ENCODE results near the gene ATP7A. TPM values are rescaled to one million over a fixed set of nuclear protein-coding genes. Genes with fewer than 3 reads are reported as not detected.

Gene ATP7A
- total and polyA plus RNA-seq, 2 donors (not counting 3 experiments of a cell fraction or from before 2014, with no cell fraction given): 3.1 to 8.8 TPM

GRCh38 chrX:78042601-78043000, 132.1 kb downstream of the ATP7A start:
- Histone ChIP-seq H3K27ac (ENCODE audit: insufficient read depth, low read depth, low read length) (no peak overlapping the region), H3K36me3 (ENCODE audit: control insufficient read depth in 2 of 2, extremely low read depth in 1 of 2, insufficient read depth in 2 of 2, low read length in 2 of 2) (no peaks in the 10 kb centered on the region), H2AFZ (ENCODE audit: low read depth, low read length) (no peak overlapping the region), H3K4me1 (ENCODE audit: control insufficient read depth, extremely low read depth, insufficient read depth, low read length) (no peaks in the 10 kb centered on the region), H3K79me2 (ENCODE audit: control insufficient read depth, insufficient read depth, low read length) (no peaks in the 10 kb centered on the region), H3K9me1 (replicated peaks; ENCODE audit: control insufficient read depth, extremely low read depth, insufficient read depth, low read length) (no peaks in the 10 kb centered on the region), H4K20me1 (replicated peaks; ENCODE audit: control insufficient read depth, extremely low read depth, insufficient read depth, low read length) (no peaks in the 10 kb centered on the region), H3K4me2 (ENCODE audit: insufficient read depth, low read length) (no peak overlapping the region), H3K9me3 (replicated peaks; ENCODE audit: control insufficient read depth, insufficient read depth, low read length) (no peaks in the 10 kb centered on the region), H3K9ac (replicated peaks; ENCODE audit: extremely low read depth, insufficient read depth, low read length) (no peak overlapping the region), H3K4me3 (replicated peaks in 1 of 3; ENCODE audit: insufficient read depth in 1 of 3, low read depth in 1 of 3, low read length in 3 of 3) (no peak overlapping the region), H3K27me3 (ENCODE audit: control insufficient read depth in 2 of 2, insufficient read depth in 2 of 2, low read length in 2 of 2) (no peaks in the 10 kb centered on the region)
- no peak for TF ChIP-seq FOS (IDR thresholded peaks at IDR 0.05; ENCODE audit: borderline replicate concordance, insufficient read depth, low read length)
- no peak for TF ChIP-seq JUN (IDR thresholded peaks at IDR 0.05; ENCODE audit: borderline replicate concordance, insufficient read depth, insufficient read length, low read depth)
- no peak for TF ChIP-seq POLR2AphosphoS5 (IDR thresholded peaks at IDR 0.05; ENCODE audit: insufficient read depth, low read depth, low read length)
- no peak for TF ChIP-seq EZH2 (IDR thresholded peaks at IDR 0.05; ENCODE audit: borderline replicate concordance, low read depth, low read length, severe bottlenecking)
- TF ChIP-seq CTCF (IDR thresholded peaks at IDR 0.05; ENCODE audit: extremely low read depth in 1 of 2, insufficient read depth in 1 of 2, low read depth in 1 of 2, low read length in 2 of 2): no peak
- TF ChIP-seq POLR2A (IDR thresholded peaks at IDR 0.05; ENCODE audit: low read depth, low read length): no peak
- no peak for TF ChIP-seq GATA2 (IDR thresholded peaks at IDR 0.05; ENCODE audit: insufficient read depth, insufficient read length, low read depth, low read length)
- TF ChIP-seq, protein P1, sequence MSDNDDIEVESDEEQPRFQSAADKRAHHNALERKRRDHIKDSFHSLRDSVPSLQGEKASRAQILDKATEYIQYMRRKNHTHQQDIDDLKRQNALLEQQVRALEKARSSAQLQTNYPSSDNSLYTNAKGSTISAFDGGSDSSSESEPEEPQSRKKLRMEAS (IDR thresholded peaks at IDR 0.05; ENCODE audit: insufficient read depth, insufficient read length): no peak
- no peak for TF ChIP-seq MYC (IDR thresholded peaks at IDR 0.05; ENCODE audit: low read depth, low read length)
- intact Hi-C loops (cut with micrococcal nuclease): no loop called here
- BruUV-seq (replicated peaks): no TSS peak
- CTCF ChIA-PET: no interaction called here
- no peak for DNase-seq (ENCODE audit: low read depth, low spot score)
- no peak for FAIRE-seq
- POLR2A ChIA-PET: no interaction called here
- dilution Hi-C loops (cut with MboI; ENCODE audit: extremely low pct_ligation_motif_present, low sequenced_read_pairs): no loop called here
